ENCODE measurements around the gene TMEM92.
"Not testable (repeated sequence)": the region's sequence is repeated elsewhere in the genome, so short reads cannot be mapped to it uniquely, and the experiment has no call there.

TMEM92 gene

DNA sequence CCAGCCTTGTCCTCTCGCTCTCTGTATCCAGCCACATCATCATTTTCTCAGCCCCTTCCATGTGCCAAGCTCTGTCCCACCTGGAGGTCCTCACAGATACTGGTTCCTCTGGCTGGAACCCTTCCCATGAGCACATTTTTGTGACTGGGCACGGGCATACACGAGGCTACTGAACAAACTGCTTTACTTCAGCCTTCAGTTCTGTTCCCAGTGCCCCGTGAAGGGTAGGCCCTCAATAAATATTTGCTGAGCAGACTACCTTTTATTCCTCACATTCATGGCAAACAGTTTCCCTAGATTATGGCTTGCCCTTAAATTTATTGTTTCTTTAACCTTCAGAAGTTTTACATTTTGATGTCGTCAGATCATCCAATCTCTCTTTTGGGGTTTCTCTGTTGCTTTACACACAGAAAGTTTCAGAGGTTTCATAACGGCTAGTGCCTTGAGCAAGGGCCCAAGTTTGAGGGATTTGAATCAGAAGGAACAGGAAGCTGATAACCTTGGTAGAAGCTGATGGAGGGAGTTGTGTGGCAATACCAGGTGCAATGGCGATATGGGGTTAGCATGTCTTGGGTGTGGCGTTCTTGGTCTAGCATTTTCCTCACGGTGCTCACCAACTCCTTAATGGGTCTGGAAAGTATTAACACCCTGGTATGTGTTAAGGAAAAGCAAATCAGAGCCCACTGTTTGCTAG is 27.8 kb downstream of the TMEM92 start:
- no peak for DNase-seq (ENCODE audit: low spot score)

DNA sequence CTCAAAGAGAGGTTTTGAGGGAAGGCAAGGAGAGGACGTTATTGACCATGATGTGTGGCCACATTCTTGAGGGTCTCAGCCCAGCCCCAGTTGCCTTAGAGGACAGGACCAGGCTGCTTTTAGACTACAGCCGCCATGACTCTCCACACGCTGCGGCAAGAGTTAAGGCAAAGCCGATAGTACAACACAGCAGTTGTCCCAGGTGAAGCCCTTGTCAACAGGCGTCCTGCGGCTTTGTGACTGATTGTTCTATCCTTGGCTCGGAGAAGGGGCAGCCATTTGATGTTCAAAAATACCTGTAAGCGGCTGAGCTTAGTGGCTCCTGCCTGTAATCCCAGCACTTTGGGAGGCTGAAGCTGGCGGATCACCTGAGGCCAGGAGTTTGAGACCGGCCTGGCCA is 28.8 kb downstream of the TMEM92 start:
- DNase-seq (ENCODE audit: low spot score): no peak

DNA sequence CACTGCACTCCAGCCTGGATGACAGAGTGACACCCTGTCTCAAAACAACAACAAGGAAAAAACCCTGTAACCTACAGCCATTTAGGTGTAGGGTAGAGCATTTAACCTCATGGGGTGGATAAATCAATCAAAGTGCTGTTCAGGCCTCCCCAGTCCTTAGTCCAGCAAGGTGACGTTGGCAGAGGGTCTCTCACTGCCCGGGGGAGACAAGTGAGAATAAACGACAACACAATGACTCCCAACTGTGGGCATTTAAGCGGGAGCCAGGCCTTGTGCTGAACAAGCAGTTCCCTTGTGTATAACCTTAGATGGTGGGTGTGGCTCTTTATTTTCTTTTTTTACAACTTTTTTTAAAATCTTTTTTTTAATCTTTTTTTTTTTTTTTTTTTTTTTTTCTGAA is 29.3 kb downstream of the TMEM92 start:
- no peak for DNase-seq (ENCODE audit: low spot score)

DNA sequence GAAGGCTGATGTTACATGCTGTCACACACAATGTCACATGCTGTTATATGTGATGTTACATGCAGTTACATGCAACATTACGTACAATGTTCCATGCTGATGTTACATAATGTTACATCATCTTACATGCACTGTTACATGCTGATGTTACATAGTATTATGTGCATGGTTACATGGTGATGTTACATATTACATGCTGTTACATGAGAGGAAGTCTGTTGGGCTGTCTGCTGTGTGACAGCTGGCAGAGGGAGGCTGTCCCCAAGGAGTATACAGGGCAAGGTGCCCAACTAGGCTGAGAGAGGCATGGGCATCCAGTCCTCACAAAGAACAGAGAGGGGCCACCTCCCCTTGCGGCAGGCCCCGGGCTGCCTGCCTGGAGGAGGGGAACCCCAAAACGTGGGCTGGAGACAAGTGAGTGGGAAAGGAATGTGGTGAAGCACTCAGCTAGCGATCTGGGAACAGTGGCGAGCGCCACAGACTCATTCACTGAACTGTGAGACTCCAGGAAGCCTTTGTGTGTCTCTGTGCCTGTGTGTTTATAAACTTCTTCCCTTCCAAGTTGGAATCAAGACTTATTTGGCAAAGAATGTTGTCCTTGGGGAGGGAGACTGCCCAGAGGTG is 30.6 kb downstream of the TMEM92 start:
- DNase-seq (ENCODE audit: low spot score): no peak

DNA sequence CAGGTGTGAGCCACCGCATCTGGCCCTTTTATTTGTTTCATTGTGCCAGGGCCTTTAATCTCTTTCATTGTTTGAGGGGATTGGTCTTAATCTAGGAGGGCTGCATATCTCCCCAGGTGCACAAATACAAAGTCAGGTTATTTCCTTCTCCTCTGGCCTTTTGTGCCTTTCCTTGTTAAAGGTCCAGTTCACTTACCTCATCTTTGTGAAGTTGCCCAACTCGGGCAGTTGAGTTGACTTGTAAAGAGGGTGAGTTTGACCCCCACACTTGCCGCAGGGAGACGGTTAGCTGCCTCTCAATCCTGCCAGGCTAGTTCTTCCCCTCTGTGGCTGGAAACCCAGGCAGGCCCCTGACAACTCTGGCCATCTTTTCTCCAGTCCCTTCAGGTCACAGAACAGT is 33.4 kb downstream of the TMEM92 start:
- DNase-seq (ENCODE audit: low spot score): no peak

DNA sequence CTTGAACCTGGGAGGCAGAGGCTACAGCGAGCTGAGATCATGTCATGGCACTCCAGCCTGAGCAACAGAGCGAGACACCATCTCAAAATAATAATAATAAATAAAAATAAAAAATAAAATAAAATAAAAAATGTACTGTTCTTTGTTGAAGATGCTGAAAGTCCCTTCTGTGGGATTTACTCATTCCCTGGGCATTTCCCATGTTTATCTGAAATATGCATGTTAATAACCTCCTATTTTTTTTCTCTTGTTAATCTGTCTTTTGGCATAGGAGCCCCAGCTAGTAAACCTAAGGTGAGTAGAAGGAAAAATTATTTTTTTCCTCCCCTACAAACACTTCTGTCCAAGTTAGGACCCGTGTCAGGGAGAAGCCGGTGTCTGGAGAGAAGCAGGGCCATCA is 34.4 kb downstream of the TMEM92 start:
- no peak for DNase-seq (ENCODE audit: low spot score)

- DNase-seq (ENCODE audit: low spot score): no peak
Measured at GRCh38 chr17:50310455-50311111, 36.3 kb downstream of the TMEM92 start.

DNA sequence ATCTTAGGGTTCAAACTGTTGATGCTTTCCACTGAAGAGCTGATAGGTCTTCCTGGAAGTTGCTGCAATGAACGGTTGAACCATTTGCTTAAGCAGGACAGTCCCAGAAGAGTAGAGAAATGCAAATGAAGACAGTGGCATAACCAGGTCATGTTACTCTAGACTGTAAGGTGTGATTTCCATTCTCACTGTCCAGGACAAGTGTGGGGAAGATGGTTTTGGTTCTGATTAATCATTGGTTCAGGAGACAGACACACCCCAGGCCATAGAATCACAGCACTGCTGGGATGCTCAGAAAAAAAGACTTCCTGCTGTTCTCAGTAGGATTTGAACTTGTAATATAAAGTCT is 36.8 kb downstream of the TMEM92 start:
- no peak for DNase-seq (ENCODE audit: low spot score)

- DNase-seq (ENCODE audit: low spot score): no peak
Measured at GRCh38 chr17:50311483-50311882, 37.2 kb downstream of the TMEM92 start.

GRCh38 chr17:50312308-50312707 is 38.0 kb downstream of the TMEM92 start:
- no peak for DNase-seq (ENCODE audit: low spot score)

DNA sequence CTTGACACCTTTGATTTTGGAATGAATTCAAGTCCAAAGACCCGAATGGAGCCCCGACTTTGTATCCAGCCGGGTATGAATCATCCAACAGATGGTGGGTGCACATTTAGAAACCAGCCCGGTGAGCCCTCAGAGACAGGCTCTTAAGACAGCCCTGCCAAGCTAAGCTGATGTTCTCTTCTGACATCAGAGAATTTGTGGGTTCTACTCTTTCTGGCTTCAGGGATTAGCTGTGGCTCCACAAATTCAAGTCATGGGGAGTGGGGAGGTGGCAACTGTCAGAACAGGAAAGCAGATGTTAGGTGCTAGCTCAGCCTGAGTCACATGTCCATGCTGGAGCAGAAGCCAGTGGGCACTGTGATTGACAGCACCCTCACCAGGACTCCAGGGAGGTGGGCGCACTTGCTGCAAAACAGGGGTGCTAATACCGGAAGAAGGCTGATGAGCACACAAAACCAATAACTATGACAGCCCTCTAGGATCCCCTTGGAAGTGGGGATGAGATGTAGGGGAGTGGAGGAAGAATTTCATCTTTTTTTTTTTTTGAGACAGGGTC is 40.3 kb downstream of the TMEM92 start:
- no peak for DNase-seq (ENCODE audit: low spot score)

- DNase-seq (ENCODE audit: low spot score): no peak
Measured at GRCh38 chr17:50316016-50316587, 41.8 kb downstream of the TMEM92 start.

GRCh38 chr17:50316660-50317059 is 42.4 kb downstream of the TMEM92 start:
- not testable (repeated sequence) for DNase-seq (ENCODE audit: low spot score)

- no peak for DNase-seq (ENCODE audit: low spot score)
Measured at GRCh38 chr17:50317121-50317520, 42.9 kb downstream of the TMEM92 start.

DNA sequence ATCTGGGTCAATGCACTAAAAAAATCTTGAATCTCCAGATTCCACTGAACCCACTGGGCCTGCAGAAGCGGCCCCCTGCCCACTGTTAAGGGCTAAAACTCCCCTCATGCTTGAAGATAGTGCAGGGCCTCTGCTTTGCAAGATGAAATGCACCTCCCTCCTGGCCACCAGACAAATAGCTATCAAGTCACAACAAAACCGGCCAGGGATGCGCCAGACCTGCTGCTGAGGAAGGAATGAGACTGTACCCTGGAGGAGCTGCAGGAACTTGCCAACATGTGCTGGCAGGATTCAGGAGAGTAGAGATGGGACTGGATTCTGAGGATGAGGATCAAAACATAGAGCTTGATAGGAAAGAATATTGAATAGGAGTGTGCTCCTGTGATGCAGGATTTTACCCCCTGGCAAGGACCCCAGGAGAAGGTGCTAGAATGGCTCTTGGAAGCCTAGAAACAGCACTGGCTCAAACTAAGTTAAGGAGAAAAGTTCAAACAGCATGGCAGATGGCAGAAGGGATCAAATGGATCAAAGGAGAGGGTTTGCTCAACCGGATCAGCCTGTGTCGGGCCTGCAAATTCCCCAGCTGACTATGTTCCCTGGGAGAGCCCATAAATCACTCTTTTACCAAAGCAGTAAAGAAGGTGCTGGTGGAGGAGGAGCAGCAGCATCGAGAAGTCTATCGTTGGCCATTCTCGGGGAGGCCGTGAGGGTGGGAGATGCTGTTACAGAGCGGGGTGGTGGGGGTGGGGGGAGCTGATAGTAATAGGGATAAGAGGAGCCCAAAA is 44.4 kb downstream of the TMEM92 start:
- no peak for DNase-seq (ENCODE audit: low spot score)

DNA sequence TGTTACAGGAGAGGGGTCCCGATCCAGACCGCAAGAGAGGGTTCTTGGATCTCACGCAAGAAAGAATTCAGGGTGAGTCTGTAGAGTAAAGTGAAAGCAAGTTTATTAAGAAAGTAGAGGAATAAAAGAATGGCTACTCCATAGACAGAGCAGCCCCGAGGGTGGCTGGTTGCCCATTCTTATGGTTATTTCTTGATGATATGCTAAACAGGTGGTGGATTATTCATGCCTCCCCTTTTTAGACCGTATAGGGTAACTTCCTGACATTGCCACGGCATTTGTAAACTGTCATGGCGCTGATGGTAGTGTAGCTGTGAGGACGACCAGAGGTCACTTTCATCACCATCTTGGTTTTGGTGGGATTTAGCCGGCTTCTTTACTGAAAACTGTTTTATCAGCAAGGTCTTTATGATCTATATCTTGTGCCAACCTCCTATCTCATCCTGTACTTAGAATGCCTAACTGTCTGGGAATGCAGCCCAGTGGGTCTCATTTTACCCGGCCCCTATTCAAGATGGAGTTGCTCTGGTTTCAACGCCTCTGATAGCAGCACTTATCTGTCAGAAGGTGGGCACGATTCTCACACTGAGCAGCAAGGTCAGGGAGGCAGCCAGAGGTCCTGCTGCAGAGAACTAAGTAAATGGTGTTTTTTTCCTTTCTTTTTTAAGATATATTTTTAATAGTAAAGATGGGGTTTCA is 45.2 kb downstream of the TMEM92 start:
- no peak for DNase-seq (ENCODE audit: low spot score)

GRCh38 chr17:50322271-50322670 is 48.0 kb downstream of the TMEM92 start:
- DNase-seq (ENCODE audit: low spot score): no peak

GRCh38 chr17:50323060-50323459 is 48.8 kb downstream of the TMEM92 start:
- no peak for DNase-seq (ENCODE audit: low spot score)

DNA sequence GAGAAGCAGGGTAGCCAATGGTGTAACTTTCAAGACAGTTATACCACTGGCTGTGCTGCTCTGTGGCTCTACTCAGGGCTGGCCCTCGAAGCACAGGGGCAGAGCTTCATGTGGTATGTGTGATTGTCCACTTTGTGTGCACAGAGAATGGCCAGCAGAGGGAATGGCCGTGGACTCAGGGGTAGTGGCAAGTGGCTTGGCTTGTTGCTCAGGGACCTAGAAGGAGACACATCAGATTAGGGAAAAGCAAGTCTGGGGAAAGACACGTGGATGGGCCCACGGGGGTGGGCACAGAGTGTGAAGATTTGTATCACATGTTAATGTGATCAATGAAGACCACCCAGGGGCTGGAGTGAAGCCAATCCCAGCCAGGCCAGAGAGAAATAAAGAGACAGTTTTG is 51.6 kb downstream of the TMEM92 start:
- DNase-seq (ENCODE audit: low spot score): no peak

- no peak for DNase-seq (ENCODE audit: low spot score)
Measured at GRCh38 chr17:50326831-50327364, 52.6 kb downstream of the TMEM92 start.
